Neural cell (in vitro differentiated cells): ENCODE measurements around the gene ABHD12. TPM values are rescaled to one million over a fixed set of nuclear protein-coding genes. Genes with fewer than 3 reads are reported as not detected.

Experiments
- H2AFZ ChIP-seq: fragments of 200-600, 300-800 bp; sonication (generic), shearing (Covaris generic); 2 replicates; pipeline ENCODE4 v1.6.0; 2014; ENCODE audit warnings: low read depth, mild to moderate bottlenecking, antibody characterized with exemption, low read length, moderate library complexity
- H3F3A ChIP-seq: fragments of 200-600 bp; shearing (Covaris generic); 2 replicates; pipeline ENCODE4 v1.6.1; 2016; ENCODE audit warnings: mild to moderate bottlenecking, moderate library complexity, mixed read lengths, antibody characterized with exemption, low read length; ENCODE audit not compliant: insufficient read depth, poor library complexity, severe bottlenecking
- H3K27ac ChIP-seq: fragments of 200-600, 300-800 bp; sonication (generic), shearing (Covaris generic); 2 replicates; pipeline ENCODE4 v1.5.1; 2014; ENCODE audit warnings: mild to moderate bottlenecking, low read length, moderate library complexity
- H3K27me3 ChIP-seq: fragments of 300-800, 200-600 bp; sonication (generic), shearing (Covaris generic); 2 replicates; pipeline ENCODE4 v1.6.0; 2014; ENCODE audit warnings: mild to moderate bottlenecking, low read depth, low read length, moderate library complexity; ENCODE audit not compliant: insufficient read depth
- H3K36me3 ChIP-seq: fragments of 300-800, 200-600 bp; sonication (generic), shearing (Covaris generic); 2 replicates; pipeline ENCODE4 v1.5.1; 2014; ENCODE audit warnings: mild to moderate bottlenecking, antibody characterized with exemption, low read length, moderate library complexity; ENCODE audit not compliant: insufficient read depth
- H3K4me2 ChIP-seq: fragments of 300-800, 200-600 bp; sonication (generic), shearing (Covaris generic); 2 replicates; pipeline ENCODE4 v1.6.0; 2014; ENCODE audit warnings: mild to moderate bottlenecking, low read length
- H3K4me3 ChIP-seq: fragments of 300-800, 200-600 bp; sonication (generic), shearing (Covaris generic); 2 replicates; pipeline ENCODE4 v1.5.1; 2014; ENCODE audit warnings: mild to moderate bottlenecking, low read length, moderate library complexity
- H3K79me2 ChIP-seq: fragments of 200-600 bp; shearing (Covaris generic); replicated peaks from 2 replicates; pipeline ENCODE4 v1.6.0; 2014; ENCODE audit warnings: mild to moderate bottlenecking, low read length, moderate library complexity; ENCODE audit not compliant: insufficient read depth
- H3K9ac ChIP-seq: fragments of 300-800, 200-600 bp; sonication (generic), shearing (Covaris generic); 2 replicates; pipeline ENCODE4 v1.6.1; 2016; ENCODE audit warnings: mild to moderate bottlenecking, low read length, mixed read lengths
- H3K9me2 ChIP-seq: fragments of 200-600 bp; shearing (Covaris generic); 2 replicates; pipeline ENCODE4 v1.6.1; 2016; ENCODE audit warnings: mild to moderate bottlenecking, low read length, mixed read lengths; ENCODE audit not compliant: insufficient read depth
- H3K9me3 ChIP-seq: fragments of 200-600, 300-800 bp; sonication (generic), shearing (Covaris generic); 2 replicates; pipeline ENCODE4 v1.6.1; 2016; ENCODE audit warnings: mild to moderate bottlenecking, mixed run types, low read length, moderate library complexity, mixed read lengths
- H4K20me1 ChIP-seq: fragments of 200-600 bp; shearing (Covaris generic); 2 replicates; pipeline ENCODE4 v1.6.1; 2016; ENCODE audit warnings: mild to moderate bottlenecking, mixed run types; ENCODE audit not compliant: insufficient read depth
- EP300 ChIP-seq: fragments of 450-650 bp; conservative IDR thresholded peaks from 2 replicates; pipeline ENCODE4 v1.6.1; 2014; ENCODE audit warnings: antibody characterized with exemption, mild to moderate bottlenecking, moderate library complexity; ENCODE audit not compliant: poor library complexity, severe bottlenecking
- EZH2 ChIP-seq: fragments of 200-600, 300-800 bp; shearing (Covaris generic), sonication (generic); IDR thresholded peaks from 2 replicates; pipeline ENCODE4 v1.6.1; 2014; ENCODE audit warnings: antibody characterized with exemption, low read length, borderline replicate concordance, mild to moderate bottlenecking; ENCODE audit not compliant: insufficient read depth, poor library complexity, severe bottlenecking
- MXI1 ChIP-seq: fragments of 450-650 bp; conservative IDR thresholded peaks from 2 replicates; pipeline ENCODE4 v1.6.1; 2014; ENCODE audit warnings: antibody characterized with exemption, mild to moderate bottlenecking; ENCODE audit not compliant: poor library complexity, severe bottlenecking
- POLR2AphosphoS5 ChIP-seq: IDR thresholded peaks from 2 replicates; pipeline ENCODE4 v1.6.1; 2012
- RAD21 ChIP-seq: fragments of 450-650 bp; conservative IDR thresholded peaks from 2 replicates; pipeline ENCODE4 v1.6.1; 2014; ENCODE audit warnings: antibody characterized with exemption, mild to moderate bottlenecking, moderate library complexity
- SMC3 ChIP-seq: fragments of 450-650 bp; conservative IDR thresholded peaks from 2 replicates; pipeline ENCODE4 v1.6.1; 2014; ENCODE audit warnings: antibody characterized with exemption, mild to moderate bottlenecking, moderate library complexity; ENCODE audit not compliant: poor library complexity
- TAF1 ChIP-seq: IDR thresholded peaks from 2 replicates; pipeline ENCODE4 v1.6.1; 2012; ENCODE audit warnings: low read depth
- polyA plus RNA-seq: library from polyadenylated mRNA; depleted of rRNA; stranded (reverse); fragments of >200 nt; gene quantifications from 2 replicates; pipeline ENCODE4 v1.2.3, GENCODE V29; 2014
- TF ChIP-seq, protein P1 (sequence below): IDR thresholded peaks from 2 replicates; pipeline ENCODE4 v1.6.1; 2012; ENCODE audit warnings: borderline replicate concordance
- TF ChIP-seq, protein P2 (sequence below): fragments of 450-650 bp; IDR thresholded peaks from 2 replicates; pipeline ENCODE4 v1.5.1; 2014; ENCODE audit warnings: antibody characterized with exemption, mild to moderate bottlenecking, moderate library complexity; ENCODE audit not compliant: poor library complexity, severe bottlenecking

The ABHD12 gene
- polyA plus RNA-seq, 1 donor from 2014 or later, result 32.3 TPM

DNA sequence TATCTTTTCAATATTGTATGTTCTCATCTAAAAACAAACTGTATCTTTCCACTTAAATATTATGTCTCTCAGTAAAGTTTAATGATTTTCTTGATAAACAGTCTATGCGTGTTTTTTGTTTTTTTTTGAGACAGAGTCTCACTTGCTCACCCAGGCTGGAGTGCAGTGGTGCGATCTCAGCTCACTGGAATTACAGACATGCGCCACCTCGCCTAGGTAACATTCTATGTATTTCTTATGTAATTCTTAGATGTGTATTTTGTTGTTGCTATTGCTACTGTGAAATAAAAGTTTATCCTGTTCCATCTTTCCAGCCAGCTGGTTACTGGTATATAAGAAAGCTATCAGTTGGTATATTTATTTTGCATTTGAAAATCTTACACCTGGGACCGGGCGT is 29.4 kb downstream of the ABHD12 start:
- H3K9ac ChIP-seq, result no peak overlapping the region
- H3K27ac ChIP-seq, result no peak overlapping the region
- no peaks in the 10 kb centered on the region for H3F3A ChIP-seq
- H3K27me3 ChIP-seq, result no peaks in the 10 kb centered on the region
- H3K79me2 ChIP-seq, result no peaks in the 10 kb centered on the region
- no peak overlapping the region for H3K4me3 ChIP-seq
- no peaks in the 10 kb centered on the region for H3K36me3 ChIP-seq
- TF ChIP-seq TAF1, result no peak
- no peaks in the 10 kb centered on the region for H4K20me1 ChIP-seq
- H3K9me2 ChIP-seq, result no peaks in the 10 kb centered on the region
- no peaks in the 10 kb centered on the region for H3K9me3 ChIP-seq
- no peak overlapping the region for H2AFZ ChIP-seq
- no peak overlapping the region for H3K4me2 ChIP-seq

DNA sequence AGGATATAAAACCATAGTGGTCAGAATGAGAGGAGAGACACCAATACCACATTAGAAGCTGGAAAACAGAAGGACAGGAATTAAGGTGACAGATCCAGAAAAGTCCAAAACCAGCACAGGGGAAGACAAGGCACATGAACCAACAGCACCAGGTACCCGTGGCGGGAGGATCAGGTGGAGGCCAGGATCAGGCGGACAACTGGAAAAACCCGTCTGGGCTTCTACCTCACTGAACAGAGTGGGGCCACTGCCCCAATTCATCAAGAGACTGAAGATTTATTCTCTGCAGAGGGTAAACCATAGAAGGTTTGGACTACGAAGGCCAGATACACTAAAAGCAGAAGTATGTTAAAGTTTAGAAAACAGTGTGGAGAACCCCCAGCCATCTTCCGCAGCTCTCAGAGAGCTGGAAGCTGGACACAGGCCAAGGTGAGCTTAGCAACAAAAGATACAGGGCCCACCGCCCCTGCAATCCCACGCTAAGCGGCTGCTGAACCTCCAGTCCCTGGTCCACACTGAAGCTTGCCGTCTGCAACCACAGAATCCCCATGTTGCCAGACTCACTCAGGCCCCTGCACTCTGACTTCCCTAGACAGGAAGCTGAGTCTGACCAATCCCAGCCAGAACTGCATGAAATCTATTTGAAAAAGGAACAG is 29.9 kb downstream of the ABHD12 start:
- Histone ChIP-seq H3K36me3 (no peaks in the 10 kb centered on the region), H3K9me3 (no peaks in the 10 kb centered on the region), H3K27ac (no peak overlapping the region), H3K27me3 (no peaks in the 10 kb centered on the region), H3F3A (no peaks in the 10 kb centered on the region), H3K4me2 (no peak overlapping the region), H3K9me2 (no peaks in the 10 kb centered on the region), H3K9ac (no peak overlapping the region), H3K79me2 (no peaks in the 10 kb centered on the region), H4K20me1 (no peaks in the 10 kb centered on the region), H3K4me3 (no peak overlapping the region), H2AFZ (no peak overlapping the region)
- no peak for TF ChIP-seq RAD21
- TF ChIP-seq, protein P1, sequence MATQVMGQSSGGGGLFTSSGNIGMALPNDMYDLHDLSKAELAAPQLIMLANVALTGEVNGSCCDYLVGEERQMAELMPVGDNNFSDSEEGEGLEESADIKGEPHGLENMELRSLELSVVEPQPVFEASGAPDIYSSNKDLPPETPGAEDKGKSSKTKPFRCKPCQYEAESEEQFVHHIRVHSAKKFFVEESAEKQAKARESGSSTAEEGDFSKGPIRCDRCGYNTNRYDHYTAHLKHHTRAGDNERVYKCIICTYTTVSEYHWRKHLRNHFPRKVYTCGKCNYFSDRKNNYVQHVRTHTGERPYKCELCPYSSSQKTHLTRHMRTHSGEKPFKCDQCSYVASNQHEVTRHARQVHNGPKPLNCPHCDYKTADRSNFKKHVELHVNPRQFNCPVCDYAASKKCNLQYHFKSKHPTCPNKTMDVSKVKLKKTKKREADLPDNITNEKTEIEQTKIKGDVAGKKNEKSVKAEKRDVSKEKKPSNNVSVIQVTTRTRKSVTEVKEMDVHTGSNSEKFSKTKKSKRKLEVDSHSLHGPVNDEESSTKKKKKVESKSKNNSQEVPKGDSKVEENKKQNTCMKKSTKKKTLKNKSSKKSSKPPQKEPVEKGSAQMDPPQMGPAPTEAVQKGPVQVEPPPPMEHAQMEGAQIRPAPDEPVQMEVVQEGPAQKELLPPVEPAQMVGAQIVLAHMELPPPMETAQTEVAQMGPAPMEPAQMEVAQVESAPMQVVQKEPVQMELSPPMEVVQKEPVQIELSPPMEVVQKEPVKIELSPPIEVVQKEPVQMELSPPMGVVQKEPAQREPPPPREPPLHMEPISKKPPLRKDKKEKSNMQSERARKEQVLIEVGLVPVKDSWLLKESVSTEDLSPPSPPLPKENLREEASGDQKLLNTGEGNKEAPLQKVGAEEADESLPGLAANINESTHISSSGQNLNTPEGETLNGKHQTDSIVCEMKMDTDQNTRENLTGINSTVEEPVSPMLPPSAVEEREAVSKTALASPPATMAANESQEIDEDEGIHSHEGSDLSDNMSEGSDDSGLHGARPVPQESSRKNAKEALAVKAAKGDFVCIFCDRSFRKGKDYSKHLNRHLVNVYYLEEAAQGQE, result no peak
- TF ChIP-seq, protein P2, sequence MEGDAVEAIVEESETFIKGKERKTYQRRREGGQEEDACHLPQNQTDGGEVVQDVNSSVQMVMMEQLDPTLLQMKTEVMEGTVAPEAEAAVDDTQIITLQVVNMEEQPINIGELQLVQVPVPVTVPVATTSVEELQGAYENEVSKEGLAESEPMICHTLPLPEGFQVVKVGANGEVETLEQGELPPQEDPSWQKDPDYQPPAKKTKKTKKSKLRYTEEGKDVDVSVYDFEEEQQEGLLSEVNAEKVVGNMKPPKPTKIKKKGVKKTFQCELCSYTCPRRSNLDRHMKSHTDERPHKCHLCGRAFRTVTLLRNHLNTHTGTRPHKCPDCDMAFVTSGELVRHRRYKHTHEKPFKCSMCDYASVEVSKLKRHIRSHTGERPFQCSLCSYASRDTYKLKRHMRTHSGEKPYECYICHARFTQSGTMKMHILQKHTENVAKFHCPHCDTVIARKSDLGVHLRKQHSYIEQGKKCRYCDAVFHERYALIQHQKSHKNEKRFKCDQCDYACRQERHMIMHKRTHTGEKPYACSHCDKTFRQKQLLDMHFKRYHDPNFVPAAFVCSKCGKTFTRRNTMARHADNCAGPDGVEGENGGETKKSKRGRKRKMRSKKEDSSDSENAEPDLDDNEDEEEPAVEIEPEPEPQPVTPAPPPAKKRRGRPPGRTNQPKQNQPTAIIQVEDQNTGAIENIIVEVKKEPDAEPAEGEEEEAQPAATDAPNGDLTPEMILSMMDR, result no peak
- no peak for TF ChIP-seq TAF1
- no peak for TF ChIP-seq POLR2AphosphoS5
- TF ChIP-seq EP300, result no peak
- no peak for TF ChIP-seq MXI1
- TF ChIP-seq EZH2, result no peak
- no peak for TF ChIP-seq SMC3
